CD14-positive monocyte (primary cell): ENCODE results near the gene NMT1. TPM values are rescaled to one million over a fixed set of nuclear protein-coding genes. Genes with fewer than 3 reads are reported as not detected.

Experiments
- DNase-seq, 3 donors: peaks; one replicate each; pipeline ENCODE4 v3.0.0-alpha.2; 2011 to 2022
- H2AFZ ChIP-seq: 2 replicates; pipeline ENCODE4 v1.6.0; 2012; ENCODE audit warnings: mild to moderate bottlenecking, low read depth, low read length, inconsistent platforms; ENCODE audit not compliant: insufficient read depth, poor library complexity, severe bottlenecking
- H3K27ac ChIP-seq, 2 donors: 1 replicate in 1 of 2; 2 replicates in 1 of 2; pipeline ENCODE4 v1.5.1; 2012 to 2013; ENCODE audit warnings: low read length in 2 of 2, control low read depth in 1 of 2, inconsistent platforms in 1 of 2, low read depth in 1 of 2, mild to moderate bottlenecking in 1 of 2
- H3K27me3 ChIP-seq, 2 donors: one replicate each; pipeline versions ENCODE4 v1.6.0 to v1.6.1; 2011 to 2013; ENCODE audit warnings: low read length in 2 of 2; ENCODE audit not compliant: control insufficient read depth in 2 of 2, insufficient read depth in 2 of 2
- H3K36me3 ChIP-seq, 2 donors: replicated peaks in 1 of 2; 1 replicate in 1 of 2; 2 replicates in 1 of 2; pipeline versions ENCODE4 v1.5.1 to v1.6.1; 2012 to 2013; ENCODE audit warnings: low read length in 2 of 2, control low read depth in 1 of 2, inconsistent platforms in 1 of 2, mild to moderate bottlenecking in 1 of 2; ENCODE audit not compliant: insufficient read depth in 2 of 2, control insufficient read depth in 1 of 2
- H3K4me1 ChIP-seq, 2 donors: 1 replicate in 1 of 2; 2 replicates in 1 of 2; pipeline versions ENCODE4 v1.5.1 to v1.6.1; 2012 to 2013; ENCODE audit warnings: low read length in 2 of 2, control low read depth in 1 of 2, inconsistent platforms in 1 of 2, mild to moderate bottlenecking in 1 of 2, moderate library complexity in 1 of 2; ENCODE audit not compliant: insufficient read depth in 2 of 2, control insufficient read depth in 1 of 2
- H3K4me2 ChIP-seq: replicated peaks from 2 replicates; pipeline ENCODE3; 2012; ENCODE audit warnings: low read length, moderate library complexity, mild to moderate bottlenecking; ENCODE audit not compliant: poor library complexity, severe bottlenecking; ENCODE audit errors: extremely low read depth
- H3K4me3 ChIP-seq, 3 experiments: fragments of 200-600 bp in 1 of 3; sonication (generic) in 1 of 3; replicated peaks in 1 of 3; 1 replicate in 2 of 3; 2 replicates in 1 of 3; pipeline ENCODE4 v1.5.1; 2011 to 2013; ENCODE audit warnings: low read length in 3 of 3, mild to moderate bottlenecking in 3 of 3, control low read depth in 2 of 3, low read depth in 2 of 3, inconsistent platforms in 1 of 3, moderate library complexity in 1 of 3
- H3K79me2 ChIP-seq: 2 replicates; pipeline ENCODE4 v1.6.0; 2012; ENCODE audit warnings: mild to moderate bottlenecking, control low read depth, inconsistent platforms, low read length, moderate library complexity; ENCODE audit not compliant: insufficient read depth
- H3K9ac ChIP-seq: 2 replicates; pipeline ENCODE4 v1.6.0; 2017; ENCODE audit warnings: low read length, mild to moderate bottlenecking; ENCODE audit not compliant: insufficient read depth, poor library complexity, severe bottlenecking
- H3K9me3 ChIP-seq, 2 donors: replicated peaks in 1 of 2; 1 replicate in 1 of 2; 2 replicates in 1 of 2; pipeline versions ENCODE4 v1.5.1 to v1.6.1; 2012 to 2013; ENCODE audit warnings: low read length in 2 of 2, control low read depth in 1 of 2; ENCODE audit not compliant: control insufficient read depth in 1 of 2, insufficient read depth in 1 of 2
- H4K20me1 ChIP-seq: 2 replicates; pipeline ENCODE4 v1.6.0; 2012; ENCODE audit warnings: mild to moderate bottlenecking, low read length, control low read depth, moderate library complexity; ENCODE audit not compliant: insufficient read depth
- H3K27ac Mint-ChIP-seq, 7 donors: one replicate each; pipeline ENCODE4 v1.8.0; 2020; ENCODE audit warnings: mild to moderate bottlenecking in 7 of 7, mixed read lengths in 7 of 7, moderate library complexity in 6 of 7, inconsistent platforms in 2 of 7
- H3K27me3 Mint-ChIP-seq, 3 donors: one replicate each; pipeline ENCODE4 v1.8.0; 2021 to 2022; ENCODE audit warnings: low read depth in 3 of 3, mild to moderate bottlenecking in 3 of 3, mixed read lengths in 3 of 3, moderate library complexity in 3 of 3, inconsistent platforms in 1 of 3
- H3K36me3 Mint-ChIP-seq, 2 donors: one replicate each; pipeline ENCODE4 v1.8.0; 2020; ENCODE audit warnings: mixed read lengths in 2 of 2, inconsistent platforms in 1 of 2, mild to moderate bottlenecking in 1 of 2
- H3K4me1 Mint-ChIP-seq: one replicate; pipeline ENCODE4 v1.8.0; 2020; ENCODE audit warnings: mild to moderate bottlenecking, mixed read lengths
- H3K4me3 Mint-ChIP-seq, 2 donors: one replicate each; pipeline ENCODE4 v1.8.0; 2020; ENCODE audit warnings: mild to moderate bottlenecking in 2 of 2, mixed read lengths in 2 of 2, moderate library complexity in 1 of 2
- H3K9me3 Mint-ChIP-seq, 7 donors: one replicate each; pipeline ENCODE4 v1.8.0; 2020 to 2022; ENCODE audit warnings: mixed read lengths in 7 of 7, mild to moderate bottlenecking in 6 of 7, moderate library complexity in 6 of 7, inconsistent platforms in 2 of 7
- CTCF ChIP-seq: fragments of 200-600 bp; IDR thresholded peaks from one replicate; pipeline ENCODE4 v1.8.0; 2022; ENCODE audit warnings: antibody characterized with exemption, mild to moderate bottlenecking
- WGBS: methylation state at CpG from one replicate; pipeline ENCODE4 v1.1.5; 2013; ENCODE audit warnings: missing lambda C conversion rate; ENCODE audit not compliant: insufficient coverage; 5-methylcytosine and 5-hydroxymethylcytosine counted together
- intact Hi-C, 2 donors: fragments of 100-400 bp; cut with micrococcal nuclease; formaldehyde crosslinking; loops; one replicate each; pipeline versions ENCODE4 v1.15.0 to v1.15.1; 2023
- polyA minus RNA-seq: library from RNA; depleted of rRNA, polyadenylated mRNA; stranded (reverse); fragments of >200 nt; gene quantifications from 2 replicates; pipeline ENCODE4 v1.2.3, GENCODE V29; 2012
- polyA plus RNA-seq, 3 donors: library from polyadenylated mRNA; depleted of rRNA in 1 of 3; unstranded in 2 of 3; stranded (reverse) in 1 of 3; fragments of 300-500 nt in 2 of 3; fragments of >200 nt in 1 of 3; fragmentation: Illumina TruSeq in 2 of 3; gene quantifications; 1 replicate in 2 of 3; 2 replicates in 1 of 3; pipeline ENCODE4 v1.2.3, GENCODE V29; 2012 to 2021
- total RNA-seq, 12 experiments: library from RNA in 1 of 12; stranded (reverse) in 1 of 12; fragments of 120-200 nt in 1 of 12; gene quantifications; one replicate each; pipeline ENCODE4 v1.2.4 and lab custom pipeline; 2013 to 2026; ENCODE audit warnings: mixed read lengths in 6 of 12, inconsistent platforms in 1 of 12

NMT1 gene
- 133 TPM for total RNA-seq (2013)
- polyA plus RNA-seq (10 to 100 TPM; 27.2 to 50.2 (median 45.1) TPM), polyA minus RNA-seq (22.4 and 40.0 TPM in 2 replicates), total RNA-seq (lab: John Stamatoyannopoulos, UW) (21.7 to 55.9 (median 44.5) reads per million in 11 experiments)

- under 1% methylated on average over 45 of the region's 50 CpGs for whole genome bisulfite sequencing
- peaks cover 56 to 59% of the 10 kb centered on the region in 2 donors for H3K4me1 ChIP-seq
- peak within 1 kb of the TSS; percentile 76 to 99 (median 94) for H3K4me3 ChIP-seq
- H3K9me3 Mint-ChIP-seq = peaks cover 0 to 3% (median 0%) of the 10 kb centered on the region in 7 donors
- peak within 1 kb of the TSS; percentile 72 to 99 for H3K27ac ChIP-seq
- H2AFZ ChIP-seq = peak within 1 kb of the TSS; percentile 91
- peak within 1 kb of the TSS; percentile 96 for H3K4me2 ChIP-seq
- TF ChIP-seq CTCF = no peak
- H3K27ac Mint-ChIP-seq = peak within 1 kb of the TSS; percentile 96 to 100 (median 99)
- H3K27me3 ChIP-seq = no peaks in the 10 kb centered on the region
- H3K36me3 ChIP-seq = no peaks in the 10 kb centered on the region
- intact Hi-C loops = loop anchor here in 1 of 2 donors (2.0 kb wide), 1 partner anchor 114 kb away; the partner anchor contains the start of gene KIF18B
- peaks cover 3 to 15% of the 10 kb centered on the region in 2 donors for H3K36me3 Mint-ChIP-seq
- DNase-seq = peak; percentile 98 to 100 (median 98)
- H3K4me1 Mint-ChIP-seq = peaks cover 51% of the 10 kb centered on the region
- peaks cover 27% of the 10 kb centered on the region for H4K20me1 ChIP-seq
- no peaks in the 10 kb centered on the region for H3K27me3 Mint-ChIP-seq
- H3K4me3 Mint-ChIP-seq = peak within 1 kb of the TSS; percentile 99 to 100
- H3K9me3 ChIP-seq = no peaks in the 10 kb centered on the region
- peaks cover 82% of the 10 kb centered on the region for H3K79me2 ChIP-seq
- H3K9ac ChIP-seq = peak within 1 kb of the TSS; percentile 93
Measured at GRCh38 chr17:45060797-45061605, at the start of gene NMT1. NMT1 (plus strand) TSS chr17:45061317; CDS start chr17:45061330, 13 bp downstream.

GRCh38 chr17:45011767-45012166 lies 49.4 kb upstream of the NMT1 start:
- intact Hi-C loops = no loop called here
- no peak for TF ChIP-seq CTCF
- Histone ChIP-seq H3K36me3 (no peaks in the 10 kb centered on the region), H3K79me2 (no peaks in the 10 kb centered on the region), H3K4me3 (no peak overlapping the region), H3K27ac (no peak overlapping the region), H3K27me3 (no peaks in the 10 kb centered on the region), H3K4me1 (no peaks in the 10 kb centered on the region), H3K4me2 (no peak overlapping the region), H3K9ac (no peak overlapping the region), H4K20me1 (no peaks in the 10 kb centered on the region), H3K9me3 (no peaks in the 10 kb centered on the region), H2AFZ (no peak overlapping the region)
- Mint-ChIP-seq H3K9me3 (no peaks in the 10 kb centered on the region), H3K27ac (no peak overlapping the region), H3K27me3 (peaks cover 9 to 25% (median 12%) of the 10 kb centered on the region in 3 donors), H3K36me3 (no peaks in the 10 kb centered on the region), H3K4me3 (no peak overlapping the region), H3K4me1 (peaks cover 6% of the 10 kb centered on the region)
- 60% methylated on average over 1 of the region's 1 CpG for WGBS
- DNase-seq = no peak
